NK-92 (cell line): ENCODE data around the gene AATF.

Source experiments
- DNase-seq: peaks from one replicate; lab custom pipeline; 2025; ENCODE audit not compliant: unreplicated experiment; lab: John Stamatoyannopoulos, UW

AATF gene

GRCh38 chr17:37041932-37042331 is 93.2 kb downstream of the AATF start:
- DNase-seq = no peak

GRCh38 chr17:37043201-37043600 is 94.4 kb downstream of the AATF start:
- no peak for DNase-seq

- DNase-seq = no peak
Observed at GRCh38 chr17:37045351-37045922, 96.7 kb downstream of the AATF start.

- DNase-seq = no peak
Observed at GRCh38 chr17:37047631-37048104, 98.9 kb downstream of the AATF start.

- no peak for DNase-seq
Observed at GRCh38 chr17:37048811-37049210, 100.1 kb downstream of the AATF start.

GRCh38 chr17:37050920-37051319 is 102.2 kb downstream of the AATF start:
- DNase-seq = no peak

- DNase-seq = no peak
Observed at GRCh38 chr17:37051381-37051780, 102.6 kb downstream of the AATF start.

- no peak for DNase-seq
Observed at GRCh38 chr17:37051833-37052232, 103.1 kb downstream of the AATF start.

GRCh38 chr17:37052450-37052849 is 103.7 kb downstream of the AATF start:
- DNase-seq = no peak

- no peak for DNase-seq
Observed at GRCh38 chr17:37054894-37055293, 106.1 kb downstream of the AATF start.

- no peak for DNase-seq
Observed at GRCh38 chr17:37056622-37057021, 107.9 kb downstream of the AATF start.

- DNase-seq = no peak
Observed at GRCh38 chr17:37059493-37059892, 110.7 kb downstream of the AATF start.

- DNase-seq = no peak
Observed at GRCh38 chr17:37060094-37060493, 111.3 kb downstream of the AATF start.

- DNase-seq = no peak
Observed at GRCh38 chr17:37060928-37061327, 112.2 kb downstream of the AATF start.

GRCh38 chr17:37062021-37062420 is 113.3 kb downstream of the AATF start:
- DNase-seq = no peak

GRCh38 chr17:37064206-37064605 is 115.5 kb downstream of the AATF start:
- DNase-seq = no peak

GRCh38 chr17:37064956-37065355 is 116.2 kb downstream of the AATF start:
- DNase-seq = no peak

GRCh38 chr17:37065486-37066321 is 117.0 kb downstream of the AATF start:
- no peak for DNase-seq

- DNase-seq = no peak
Observed at GRCh38 chr17:37066322-37067255, 117.8 kb downstream of the AATF start.

- no peak for DNase-seq
Observed at GRCh38 chr17:37067555-37068111, 118.9 kb downstream of the AATF start.

GRCh38 chr17:37068266-37068665 is 119.5 kb downstream of the AATF start:
- no peak for DNase-seq
